Osteocyte (in vitro differentiated cells): ENCODE results near the gene CCR6. TPM values are rescaled to one million over a fixed set of nuclear protein-coding genes. Genes with fewer than 3 reads are reported as not detected.

Experiments used
- DNase-seq: peaks from one replicate; pipeline ENCODE4 v3.0.0; 2021; ENCODE audit warnings: mixed read lengths; ENCODE audit not compliant: unreplicated experiment; ENCODE audit errors: extremely low spot score
- H3K27ac Mint-ChIP-seq: one replicate; pipeline ENCODE4 v1.8.0; 2021; ENCODE audit warnings: mild to moderate bottlenecking, mixed read lengths; ENCODE audit not compliant: unreplicated experiment
- H3K27me3 Mint-ChIP-seq: one replicate; pipeline ENCODE4 v1.8.0; 2021; ENCODE audit warnings: mixed read lengths; ENCODE audit not compliant: unreplicated experiment
- H3K36me3 Mint-ChIP-seq: one replicate; pipeline ENCODE4 v1.8.0; 2021; ENCODE audit warnings: mixed read lengths; ENCODE audit not compliant: unreplicated experiment
- H3K4me1 Mint-ChIP-seq: one replicate; pipeline ENCODE4 v1.8.0; 2021; ENCODE audit warnings: mixed read lengths; ENCODE audit not compliant: unreplicated experiment
- H3K4me3 Mint-ChIP-seq: one replicate; pipeline ENCODE4 v1.8.0; 2021; ENCODE audit warnings: mild to moderate bottlenecking, moderate library complexity, mixed read lengths; ENCODE audit not compliant: unreplicated experiment
- H3K9me3 Mint-ChIP-seq: one replicate; pipeline ENCODE4 v1.8.0; 2021; ENCODE audit warnings: mixed read lengths; ENCODE audit not compliant: unreplicated experiment
- total RNA-seq: library from RNA; stranded (reverse); gene quantifications from 2 replicates; pipeline ENCODE4 v1.2.1, GENCODE V29; 2021
- TF ChIP-seq, protein P1 (sequence below): fragments of 200-600 bp; sonication (generic); IDR thresholded peaks from 2 replicates; pipeline ENCODE4 v1.5.0; 2021; ENCODE audit warnings: antibody characterized with exemption, mild to moderate bottlenecking, moderate library complexity

CCR6 gene
- total RNA-seq, 1 donor from 2014 or later, result not detected

DNA sequence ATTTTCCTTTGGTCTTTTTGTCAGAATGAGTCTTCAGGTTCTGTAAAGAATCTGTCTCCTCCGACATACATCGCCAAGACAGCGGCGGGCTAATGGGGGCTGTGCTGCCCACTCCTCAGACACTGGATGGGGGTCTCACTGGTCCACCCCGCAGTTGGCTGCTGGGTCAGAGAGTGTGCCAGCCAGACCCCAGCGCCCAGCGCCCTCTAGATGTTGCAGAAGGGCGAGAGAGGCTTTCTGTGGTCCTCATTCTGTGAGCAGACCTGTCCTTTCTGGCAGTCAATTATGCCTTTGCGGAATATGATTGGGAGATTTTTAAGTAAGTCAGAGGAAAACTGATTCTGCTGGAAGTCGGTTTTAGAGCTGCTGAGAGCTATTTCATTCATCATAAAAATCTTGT is 7.8 kb upstream of the CCR6 start:
- no peak for DNase-seq
- H3K27ac Mint-ChIP-seq, result no peak overlapping the region
- TF ChIP-seq, protein P1, sequence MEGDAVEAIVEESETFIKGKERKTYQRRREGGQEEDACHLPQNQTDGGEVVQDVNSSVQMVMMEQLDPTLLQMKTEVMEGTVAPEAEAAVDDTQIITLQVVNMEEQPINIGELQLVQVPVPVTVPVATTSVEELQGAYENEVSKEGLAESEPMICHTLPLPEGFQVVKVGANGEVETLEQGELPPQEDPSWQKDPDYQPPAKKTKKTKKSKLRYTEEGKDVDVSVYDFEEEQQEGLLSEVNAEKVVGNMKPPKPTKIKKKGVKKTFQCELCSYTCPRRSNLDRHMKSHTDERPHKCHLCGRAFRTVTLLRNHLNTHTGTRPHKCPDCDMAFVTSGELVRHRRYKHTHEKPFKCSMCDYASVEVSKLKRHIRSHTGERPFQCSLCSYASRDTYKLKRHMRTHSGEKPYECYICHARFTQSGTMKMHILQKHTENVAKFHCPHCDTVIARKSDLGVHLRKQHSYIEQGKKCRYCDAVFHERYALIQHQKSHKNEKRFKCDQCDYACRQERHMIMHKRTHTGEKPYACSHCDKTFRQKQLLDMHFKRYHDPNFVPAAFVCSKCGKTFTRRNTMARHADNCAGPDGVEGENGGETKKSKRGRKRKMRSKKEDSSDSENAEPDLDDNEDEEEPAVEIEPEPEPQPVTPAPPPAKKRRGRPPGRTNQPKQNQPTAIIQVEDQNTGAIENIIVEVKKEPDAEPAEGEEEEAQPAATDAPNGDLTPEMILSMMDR, result no peak
- peaks cover 21% of the 10 kb centered on the region for H3K27me3 Mint-ChIP-seq
- no peaks in the 10 kb centered on the region for H3K36me3 Mint-ChIP-seq
- no peaks in the 10 kb centered on the region for H3K4me1 Mint-ChIP-seq
- no peak overlapping the region for H3K4me3 Mint-ChIP-seq
- H3K9me3 Mint-ChIP-seq, result peaks cover 7% of the 10 kb centered on the region

DNA sequence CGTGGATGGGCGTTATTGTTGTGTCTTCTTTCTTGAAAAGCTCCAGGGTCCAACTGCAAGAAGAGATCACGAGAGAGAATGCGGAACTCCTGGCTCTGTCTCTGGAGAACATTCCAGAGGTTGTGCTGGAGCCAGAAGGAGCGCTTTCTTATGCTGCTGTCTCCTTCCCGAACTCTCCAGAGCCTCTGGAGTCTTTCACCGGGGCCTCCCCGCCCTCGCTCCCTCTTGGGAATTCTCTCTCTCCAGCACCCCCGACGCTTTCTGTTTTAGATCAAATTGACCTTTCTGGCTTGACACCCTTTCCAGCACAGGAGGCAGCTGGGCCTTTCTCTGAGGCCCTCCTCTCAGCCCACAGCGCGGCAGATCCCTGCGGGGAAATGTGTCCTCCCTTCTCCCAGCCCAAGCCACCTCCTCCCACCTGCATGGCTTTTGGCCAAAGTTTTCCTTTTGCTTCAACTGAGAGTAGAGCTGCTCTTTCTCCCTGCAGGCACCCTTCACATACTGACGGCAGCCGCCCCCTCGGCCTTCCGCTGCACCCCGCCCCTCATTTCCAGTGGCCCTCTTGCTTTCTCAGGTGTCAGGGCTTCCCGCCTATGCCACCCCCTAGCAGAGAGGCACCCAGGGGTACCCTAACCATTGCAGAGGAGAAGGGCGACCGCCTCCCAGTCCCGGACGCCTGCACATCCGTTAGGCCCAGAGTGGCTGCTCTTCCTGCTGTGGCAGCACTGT is 6.6 kb upstream of the CCR6 start:
- no peak overlapping the region for H3K4me3 Mint-ChIP-seq
- H3K27ac Mint-ChIP-seq, result no peak overlapping the region
- H3K9me3 Mint-ChIP-seq, result peaks cover 7% of the 10 kb centered on the region
- peaks cover 21% of the 10 kb centered on the region for H3K27me3 Mint-ChIP-seq
- no peaks in the 10 kb centered on the region for H3K36me3 Mint-ChIP-seq
- TF ChIP-seq, protein P1, result no peak
- no peaks in the 10 kb centered on the region for H3K4me1 Mint-ChIP-seq
- DNase-seq, result no peak

DNA sequence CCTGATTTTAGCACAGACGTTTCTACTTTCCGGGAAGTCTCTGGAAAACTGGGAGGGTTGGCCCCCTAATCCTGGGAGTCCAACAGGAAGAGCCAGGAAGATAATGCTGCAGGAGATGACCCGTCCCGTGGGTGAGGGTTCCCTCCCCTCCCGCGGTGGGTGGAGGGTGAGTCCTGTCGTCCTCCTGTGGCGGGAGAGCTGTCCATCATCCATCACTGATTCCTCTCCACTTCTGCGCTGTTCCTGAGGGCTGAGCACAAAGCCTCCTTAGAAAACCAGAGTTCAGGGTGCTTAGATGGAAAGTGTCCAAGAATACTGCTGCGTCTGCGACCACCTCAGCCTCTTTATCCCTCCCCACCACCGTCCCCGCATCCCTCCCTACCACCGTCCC is 6.1 kb upstream of the CCR6 start:
- Mint-ChIP-seq H3K27ac (no peak overlapping the region), H3K36me3 (no peaks in the 10 kb centered on the region), H3K27me3 (peaks cover 16% of the 10 kb centered on the region), H3K4me1 (no peaks in the 10 kb centered on the region), H3K9me3 (peaks cover 7% of the 10 kb centered on the region), H3K4me3 (no peak overlapping the region)
- no peak for DNase-seq
- TF ChIP-seq, protein P1, result no peak

DNA sequence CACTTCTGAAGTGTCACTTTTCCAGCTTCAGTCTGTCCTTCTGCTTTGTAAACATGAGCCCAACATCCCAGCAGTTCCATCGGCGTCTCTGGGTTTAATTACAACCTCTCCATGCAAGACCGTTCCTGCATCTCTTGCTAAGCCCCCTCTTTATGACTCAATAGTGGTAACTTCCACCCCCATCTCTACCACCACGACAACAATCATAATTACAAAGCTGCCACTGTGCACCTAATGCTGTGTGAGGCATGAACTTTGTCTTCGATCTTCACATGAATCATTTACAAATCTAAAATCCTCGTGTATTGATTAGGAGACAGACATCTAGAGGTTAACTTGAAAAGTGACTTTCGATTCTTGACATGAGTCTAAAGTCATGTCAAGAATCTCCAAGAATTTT is 4.9 kb upstream of the CCR6 start:
- Mint-ChIP-seq H3K4me3 (no peak overlapping the region), H3K36me3 (no peaks in the 10 kb centered on the region), H3K9me3 (peaks cover 7% of the 10 kb centered on the region), H3K4me1 (no peaks in the 10 kb centered on the region), H3K27ac (no peak overlapping the region), H3K27me3 (peaks cover 9% of the 10 kb centered on the region)
- TF ChIP-seq, protein P1, result no peak
- no peak for DNase-seq

DNA sequence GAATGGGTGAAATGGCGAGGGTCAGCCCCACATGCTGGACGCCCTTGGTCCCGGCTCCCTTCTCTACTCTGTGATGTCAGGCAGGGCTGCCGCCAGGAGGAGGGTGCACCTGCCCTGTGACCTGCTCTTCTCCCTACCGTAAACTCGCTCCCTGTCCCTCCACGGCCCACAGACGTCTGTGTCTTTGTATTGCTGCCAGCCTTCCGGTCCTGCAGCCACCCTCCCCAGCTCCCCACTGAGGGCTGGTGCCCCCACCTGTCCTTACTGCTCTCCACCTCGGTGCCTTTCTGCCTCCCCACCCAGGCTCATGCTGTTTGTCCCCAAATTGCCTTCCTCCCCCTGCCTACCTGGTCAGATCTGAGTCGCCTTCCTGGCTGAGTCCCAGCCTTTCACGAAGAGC is 4.1 kb upstream of the CCR6 start:
- Mint-ChIP-seq H3K9me3 (peaks cover 7% of the 10 kb centered on the region), H3K36me3 (no peaks in the 10 kb centered on the region), H3K27me3 (peaks cover 7% of the 10 kb centered on the region), H3K27ac (no peak overlapping the region), H3K4me3 (no peak overlapping the region), H3K4me1 (no peaks in the 10 kb centered on the region)
- DNase-seq, result no peak
- TF ChIP-seq, protein P1, result no peak
